ENCODE measurements around the gene PRSS38. TPM values are rescaled to one million over a fixed set of nuclear protein-coding genes. Genes with fewer than 3 reads are reported as not detected.

The PRSS38 gene
- total and polyA plus RNA-seq, 2 experiments from 2014 or later: not detected

DNA sequence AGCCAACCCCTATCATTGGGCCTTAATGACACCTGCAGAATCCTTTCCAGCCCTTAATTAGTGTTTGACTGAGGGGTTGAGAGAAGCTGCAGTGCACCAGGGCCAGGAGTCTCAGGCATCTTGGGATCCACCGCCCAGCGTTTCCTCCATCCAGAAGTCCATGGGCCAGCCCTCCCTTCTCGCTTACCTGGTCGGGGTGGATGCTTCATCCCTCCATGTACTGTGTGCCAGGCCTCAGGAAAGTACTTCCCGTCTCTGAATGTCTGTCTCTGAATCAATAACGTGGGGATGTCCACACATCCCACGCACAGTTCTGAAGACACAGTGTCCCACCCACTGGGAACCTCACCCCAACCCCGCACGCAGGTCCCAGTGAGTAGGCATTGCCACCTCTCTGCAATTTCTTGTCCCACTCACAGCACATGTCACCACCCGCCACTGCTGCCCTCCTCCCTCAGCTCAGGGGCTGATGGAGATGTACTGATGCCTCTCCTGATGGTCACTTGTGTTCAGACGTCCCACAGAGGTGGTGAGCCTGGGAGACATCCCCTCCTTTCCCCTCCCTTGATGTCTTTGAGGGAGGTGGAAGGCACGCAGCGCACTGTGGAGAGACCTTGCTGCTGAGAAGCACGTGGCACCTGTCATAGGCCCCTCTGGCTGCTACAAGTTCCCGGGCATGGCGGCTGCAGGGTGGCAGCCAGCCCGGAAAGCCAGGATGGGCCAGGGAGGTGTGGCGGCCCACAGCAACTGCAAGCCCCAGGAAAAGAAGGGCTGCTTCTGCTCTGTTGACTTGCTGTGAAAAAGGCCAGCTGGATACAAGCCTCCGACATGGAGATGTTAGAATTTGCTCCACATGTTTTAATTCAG, 29.4 kb upstream of the PRSS38 start:
- H3K4me3 ChIP-seq: no peak overlapping the region
- no peaks in the 10 kb centered on the region for H3K9me3 ChIP-seq (ENCODE audit: low read depth)
- no peaks in the 10 kb centered on the region for H3K4me1 ChIP-seq (ENCODE audit: low read depth)
- no peak for DNase-seq (ENCODE audit: low read depth in 1 of 2, low spot score in 1 of 2)
- TF ChIP-seq, protein P1, sequence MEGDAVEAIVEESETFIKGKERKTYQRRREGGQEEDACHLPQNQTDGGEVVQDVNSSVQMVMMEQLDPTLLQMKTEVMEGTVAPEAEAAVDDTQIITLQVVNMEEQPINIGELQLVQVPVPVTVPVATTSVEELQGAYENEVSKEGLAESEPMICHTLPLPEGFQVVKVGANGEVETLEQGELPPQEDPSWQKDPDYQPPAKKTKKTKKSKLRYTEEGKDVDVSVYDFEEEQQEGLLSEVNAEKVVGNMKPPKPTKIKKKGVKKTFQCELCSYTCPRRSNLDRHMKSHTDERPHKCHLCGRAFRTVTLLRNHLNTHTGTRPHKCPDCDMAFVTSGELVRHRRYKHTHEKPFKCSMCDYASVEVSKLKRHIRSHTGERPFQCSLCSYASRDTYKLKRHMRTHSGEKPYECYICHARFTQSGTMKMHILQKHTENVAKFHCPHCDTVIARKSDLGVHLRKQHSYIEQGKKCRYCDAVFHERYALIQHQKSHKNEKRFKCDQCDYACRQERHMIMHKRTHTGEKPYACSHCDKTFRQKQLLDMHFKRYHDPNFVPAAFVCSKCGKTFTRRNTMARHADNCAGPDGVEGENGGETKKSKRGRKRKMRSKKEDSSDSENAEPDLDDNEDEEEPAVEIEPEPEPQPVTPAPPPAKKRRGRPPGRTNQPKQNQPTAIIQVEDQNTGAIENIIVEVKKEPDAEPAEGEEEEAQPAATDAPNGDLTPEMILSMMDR (IDR thresholded peaks at IDR 0.05; ENCODE audit: low read depth, low read length): no peak
- no peaks in the 10 kb centered on the region for H3K36me3 ChIP-seq
- no peak overlapping the region for H3K27ac ChIP-seq
- H3K27me3 ChIP-seq: peaks cover 17% of the 10 kb centered on the region

DNA sequence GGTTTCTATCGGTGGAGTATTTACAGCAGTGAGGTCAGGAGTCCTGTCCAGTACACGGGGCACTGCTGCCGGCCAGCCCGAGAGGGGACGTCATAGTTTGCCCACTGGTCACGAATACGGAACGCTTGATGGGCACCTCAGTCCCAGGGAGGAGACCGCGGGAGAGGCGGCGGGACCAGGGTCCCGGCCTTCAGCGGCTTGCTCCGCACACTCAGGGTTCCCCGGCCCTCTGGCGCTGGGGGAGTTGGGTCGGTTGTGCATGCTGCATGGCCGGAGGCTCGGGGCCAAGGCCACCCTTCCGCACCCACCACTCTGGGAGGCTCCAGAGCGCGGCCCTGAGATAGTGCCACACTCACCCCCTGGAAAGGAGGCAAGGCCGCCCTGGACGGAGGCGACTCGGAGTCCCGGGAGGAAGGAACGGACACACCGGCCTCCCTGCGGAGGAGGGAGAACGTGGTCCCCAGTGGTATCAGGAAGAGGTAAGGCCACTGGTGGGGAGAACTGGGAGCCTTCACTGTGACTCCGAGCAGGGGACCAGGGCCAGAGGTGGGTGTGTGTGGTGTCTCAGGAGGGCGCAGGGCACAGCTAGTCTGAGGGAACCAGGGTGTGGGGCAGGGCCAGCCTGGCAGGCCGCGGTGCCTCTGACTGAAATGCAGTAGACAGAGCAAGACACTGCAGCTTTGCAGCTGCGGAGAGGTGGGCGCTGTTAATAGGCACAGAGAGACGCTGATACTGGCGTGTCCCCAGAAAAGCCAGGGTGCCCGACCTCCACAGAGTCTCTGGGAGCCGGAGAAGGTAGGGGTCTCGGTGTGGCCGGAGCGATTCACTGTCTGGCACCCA, 28.6 kb upstream of the PRSS38 start:
- Histone ChIP-seq H3K4me1 (ENCODE audit: low read depth) (no peaks in the 10 kb centered on the region), H3K27ac (no peak overlapping the region)
- DNase-seq (ENCODE audit: low read depth in 1 of 2, low spot score in 1 of 2): no peak

DNA sequence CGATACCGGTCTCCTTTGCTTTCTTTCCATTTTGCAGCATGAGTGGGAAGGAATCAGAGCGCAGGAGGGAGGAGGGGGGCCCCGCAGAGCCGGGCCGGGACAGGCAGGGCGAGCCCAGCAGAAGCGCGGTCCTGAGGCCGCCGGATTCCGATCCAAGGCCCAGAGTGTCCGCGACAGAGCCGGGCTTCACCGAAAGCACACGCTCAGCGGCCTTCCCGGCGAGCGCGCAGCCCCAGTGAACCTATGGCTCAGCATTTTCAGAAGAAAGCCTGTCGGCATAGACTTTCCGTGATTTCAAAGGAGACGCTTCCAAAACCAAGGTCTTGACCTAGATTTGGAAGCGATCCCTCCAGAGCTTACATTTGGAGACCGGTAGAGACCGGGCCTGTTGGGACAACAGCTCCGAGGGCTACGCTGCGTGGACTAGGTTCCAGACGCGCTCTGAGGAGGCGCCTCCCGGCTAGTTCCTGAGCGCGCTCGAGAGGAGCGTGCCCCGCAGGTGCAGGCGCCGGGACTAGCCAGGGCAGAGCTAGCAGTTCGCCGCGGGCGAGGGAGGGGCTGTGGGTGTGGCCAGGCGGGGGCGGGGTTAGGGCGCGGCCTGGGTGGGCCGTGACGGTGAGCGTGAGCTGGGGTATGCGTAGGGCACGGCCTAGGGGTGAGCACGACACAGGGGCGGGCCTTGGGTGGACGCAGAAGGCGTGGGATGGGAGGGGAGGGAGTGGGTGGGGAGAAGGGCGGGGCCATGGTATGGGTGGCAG, 27.8 kb upstream of the PRSS38 start:
- peaks cover 17% of the 10 kb centered on the region for H3K27me3 ChIP-seq
- H3K4me3 ChIP-seq: peak overlapping the region; percentile 34
- H3K4me1 ChIP-seq (ENCODE audit: low read depth): no peaks in the 10 kb centered on the region
- no peaks in the 10 kb centered on the region for H3K36me3 ChIP-seq
- no peaks in the 10 kb centered on the region for H3K9me3 ChIP-seq (ENCODE audit: low read depth)
- peak; percentile 92 to 95 for DNase-seq (ENCODE audit: low read depth in 1 of 2, low spot score in 1 of 2)
- no peak overlapping the region for H3K27ac ChIP-seq
- TF ChIP-seq, protein P1 (IDR thresholded peaks at IDR 0.05; ENCODE audit: low read depth, low read length): no peak

More for the DNA sequence above, 28.6 kb upstream of the PRSS38 start:
- Histone ChIP-seq H3K27me3 (peaks cover 17% of the 10 kb centered on the region), H3K36me3 (no peaks in the 10 kb centered on the region), H3K4me3 (peak overlapping the region; percentile 34), H3K9me3 (ENCODE audit: low read depth) (no peaks in the 10 kb centered on the region)
- TF ChIP-seq, protein P1 (IDR thresholded peaks at IDR 0.05; ENCODE audit: low read depth, low read length): no peak

DNA sequence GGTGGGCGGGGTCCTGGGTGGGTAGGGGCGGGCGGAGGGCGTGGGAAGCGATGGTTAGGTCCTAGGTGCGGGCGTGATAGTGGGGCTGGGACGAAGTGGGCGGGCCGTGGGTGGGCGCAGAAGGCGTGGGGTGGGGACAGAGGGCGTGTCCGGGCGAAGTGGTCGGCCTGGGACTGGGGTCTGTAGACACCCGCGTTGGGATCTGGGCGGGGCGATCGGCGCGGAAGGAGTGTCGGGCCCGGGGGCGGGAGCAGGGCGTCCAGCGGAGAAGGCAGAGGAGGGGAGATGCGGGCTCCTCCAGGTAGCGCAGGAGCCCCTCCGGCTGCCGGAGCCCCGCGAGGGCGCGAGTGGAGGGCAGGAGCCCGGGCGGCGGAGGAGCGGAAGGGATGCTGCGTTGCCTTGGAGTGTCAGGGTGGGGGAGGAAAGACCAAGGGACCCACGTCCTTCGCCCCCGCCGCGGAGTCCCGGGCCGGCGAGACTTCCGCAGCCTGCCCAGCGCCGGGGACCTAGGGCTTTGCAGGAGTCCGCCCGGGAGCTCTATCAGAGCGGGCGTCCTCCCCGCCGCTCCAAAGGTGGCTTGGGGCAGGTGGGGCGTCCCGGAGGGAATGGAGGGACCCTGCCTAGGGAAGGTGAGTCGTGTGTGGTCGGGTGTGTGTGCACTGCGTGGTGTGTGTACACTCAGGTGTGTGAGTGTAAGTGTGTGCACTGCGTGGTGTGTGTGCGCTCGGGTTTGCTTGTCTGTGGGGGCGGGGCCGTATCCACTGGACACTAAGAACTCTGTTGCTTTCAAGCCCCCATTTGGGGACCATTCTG, 27.0 kb upstream of the PRSS38 start:
- Histone ChIP-seq H3K27me3 (peaks cover 17% of the 10 kb centered on the region), H3K4me3 (peak overlapping the region; percentile 34), H3K9me3 (ENCODE audit: low read depth) (no peaks in the 10 kb centered on the region), H3K27ac (no peak overlapping the region), H3K4me1 (ENCODE audit: low read depth) (no peaks in the 10 kb centered on the region), H3K36me3 (no peaks in the 10 kb centered on the region)
- DNase-seq (ENCODE audit: low read depth in 1 of 2, low spot score in 1 of 2): peak in 1 of 2 donors; percentile 89
- TF ChIP-seq, protein P1 (IDR thresholded peaks at IDR 0.05; ENCODE audit: low read depth, low read length): no peak
